HepG2 (cell line): Measurements from ENCODE around the gene LMAN1L. TPM values are rescaled to one million over a fixed set of nuclear protein-coding genes. Genes with fewer than 3 reads are reported as not detected.

ENCODE experiments used
- ATAC-seq: fragments of 200-7000 bp; cut with Tn5 transposase; 3 replicates; pipeline ENCODE4 v1.9.1; 2020; ENCODE audit warnings: mild to moderate bottlenecking, moderate library complexity
- BruUV-seq: library from RNA; stranded (reverse); fragments of 400-500 nt; replicated peaks from 2 replicates; lab custom pipeline; 2021; lab: Mats Ljungman, UMichigan
- CTCF ChIA-PET: fragments of 300-600 bp; formaldehyde crosslinking; extraction: SDS; loops from one replicate; lab custom pipeline; 2021; ENCODE audit warnings: low total read pairs, inconsistent platforms, low intra/inter-chr PET ratio; lab: Yijun Ruan, JAX
- POLR2A ChIA-PET: fragments of 350-600 bp; sonication (Branson Sonifier 250); formaldehyde crosslinking; loops from one replicate; lab custom pipeline; 2020; ENCODE audit warnings: antibody characterized with exemption, inconsistent platforms; lab: Yijun Ruan, JAX
- DNase-seq: peaks from one replicate; pipeline ENCODE4 v3.0.0-alpha.2; 2015; ENCODE audit warnings: low spot score
- FAIRE-seq: peaks from 3 replicates; lab custom pipeline; 2011; peaks lifted over from hg19 to GRCh38; lab: Jason Lieb, UNC
- H2AFZ ChIP-seq: one replicate; pipeline ENCODE4 v1.6.1; 2011; ENCODE audit warnings: low read length, inconsistent platforms
- H3K27ac ChIP-seq: fragments of 300-600 bp; 3 replicates; pipeline ENCODE4 v1.8.0; 2011; ENCODE audit warnings: mixed run types, mild to moderate bottlenecking, mixed read lengths, low read length, inconsistent platforms; ENCODE audit not compliant: insufficient read depth; ENCODE audit errors: extremely low read length
- H3K27me3 ChIP-seq, 2 experiments: fragments of 200-600 bp in 1 of 2; 2 replicates in 1 of 2; 3 replicates in 1 of 2; pipeline versions ENCODE4 v1.6.0 to v1.8.0; 2011; ENCODE audit warnings: low read length in 2 of 2, mild to moderate bottlenecking in 2 of 2, moderate library complexity in 2 of 2, inconsistent platforms in 1 of 2; ENCODE audit not compliant: insufficient read depth in 2 of 2, control insufficient read depth in 1 of 2
- H3K36me3 ChIP-seq, 2 experiments: fragments of 200-600 bp in 1 of 2; replicated peaks in 1 of 2; 2 replicates in 1 of 2; 3 replicates in 1 of 2; pipeline versions ENCODE4 v1.5.1 to v1.8.0; 2011; ENCODE audit warnings: low read length in 2 of 2, inconsistent platforms in 1 of 2; ENCODE audit not compliant: insufficient read depth in 2 of 2, control insufficient read depth in 1 of 2
- H3K4me1 ChIP-seq: 2 replicates; pipeline ENCODE4 v1.5.1; 2012; ENCODE audit warnings: low read length, inconsistent platforms; ENCODE audit not compliant: insufficient read depth
- H3K4me2 ChIP-seq: 2 replicates; pipeline ENCODE4 v1.6.0; 2011; ENCODE audit warnings: low read depth, low read length, inconsistent platforms
- H3K4me3 ChIP-seq, 3 experiments: fragments of 200-600 bp in 1 of 3; sonication (generic), shearing (Covaris generic) in 1 of 3; replicated peaks in 1 of 3; 2 replicates each; pipeline ENCODE4 v1.5.1; 2011 to 2016; ENCODE audit warnings: low read length in 3 of 3, inconsistent platforms in 2 of 3, low read depth in 2 of 3, mild to moderate bottlenecking in 2 of 3, control low read depth in 1 of 3, mixed read lengths in 1 of 3; ENCODE audit not compliant: insufficient read depth in 1 of 3
- H3K79me2 ChIP-seq: one replicate; pipeline ENCODE4 v1.6.1; 2011; ENCODE audit warnings: low read length, inconsistent platforms; ENCODE audit not compliant: insufficient read depth
- H3K9ac ChIP-seq: 2 replicates; pipeline ENCODE4 v1.6.0; 2011; ENCODE audit warnings: mild to moderate bottlenecking, low read depth, low read length, inconsistent platforms; ENCODE audit not compliant: insufficient read depth
- H3K9me3 ChIP-seq: 2 replicates; pipeline ENCODE4 v1.5.1; 2012; ENCODE audit warnings: mild to moderate bottlenecking, low read length
- H4K20me1 ChIP-seq: 2 replicates; pipeline ENCODE4 v1.6.0; 2011; ENCODE audit warnings: inconsistent platforms, mild to moderate bottlenecking, low read length, moderate library complexity; ENCODE audit not compliant: insufficient read depth
- CC2D1A ChIP-seq: sonication (generic); formaldehyde crosslinking; IDR thresholded peaks from 2 replicates; pipeline ENCODE4 v1.8.1; 2023; ENCODE audit warnings: mild to moderate bottlenecking, missing genetic modification reagents
- CHD2 ChIP-seq: IDR thresholded peaks from 2 replicates; pipeline ENCODE4 v1.6.1; 2011; ENCODE audit warnings: low read depth, low read length, improper control_type of control experiment
- HDAC6 ChIP-seq: fragments of 200-600 bp; sonication (generic); IDR thresholded peaks from 2 replicates; pipeline ENCODE4 v1.7.0; 2017; ENCODE audit warnings: mild to moderate bottlenecking, antibody characterized with exemption, low read length, low read depth
- HMGXB4 ChIP-seq, 2 experiments: sonication (generic) in 1 of 2; formaldehyde crosslinking in 1 of 2; IDR thresholded peaks; 2 replicates each; pipeline versions ENCODE4 v1.4.0 to v1.6.1; 2018 to 2020; ENCODE audit warnings: missing genetic modification reagents in 2 of 2, borderline replicate concordance in 1 of 2, low read depth in 1 of 2, mild to moderate bottlenecking in 1 of 2, missing biosample characterization in 1 of 2
- MTA1 ChIP-seq: sonication (generic); formaldehyde crosslinking; IDR thresholded peaks from 2 replicates; pipeline ENCODE4 v1.4.0; 2020; ENCODE audit warnings: missing genetic modification reagents, mild to moderate bottlenecking, borderline replicate concordance
- MTF1 ChIP-seq: sonication (generic); formaldehyde crosslinking; IDR thresholded peaks from 2 replicates; pipeline ENCODE4 v1.5.0; 2020; ENCODE audit warnings: missing genetic modification reagents
- SCMH1 ChIP-seq: sonication (generic); formaldehyde crosslinking; IDR thresholded peaks from 2 replicates; pipeline ENCODE4 v1.9.0; 2021; ENCODE audit warnings: missing genetic modification reagents, mild to moderate bottlenecking, borderline replicate concordance
- ZBTB7A ChIP-seq: sonication (generic); formaldehyde crosslinking; IDR thresholded peaks from 2 replicates; pipeline ENCODE4 v1.8.0; 2022; ENCODE audit warnings: mild to moderate bottlenecking, missing genetic modification reagents
- ZFAT ChIP-seq: sonication (generic); formaldehyde crosslinking; conservative IDR thresholded peaks from 2 replicates; pipeline ENCODE4 v1.8.1; 2023; ENCODE audit warnings: missing genetic modification reagents, inconsistent platforms
- ZNF142 ChIP-seq: sonication (generic); formaldehyde crosslinking; IDR thresholded peaks from 2 replicates; pipeline ENCODE4 v1.4.0; 2020; ENCODE audit warnings: missing genetic modification reagents
- ZNF431 ChIP-seq: sonication (generic); formaldehyde crosslinking; IDR thresholded peaks from 2 replicates; pipeline ENCODE4 v1.9.0; 2022; ENCODE audit warnings: missing genetic modification reagents, low read depth, mild to moderate bottlenecking, borderline replicate concordance
- ZNF703 ChIP-seq: sonication (generic); formaldehyde crosslinking; IDR thresholded peaks from 2 replicates; pipeline ENCODE4 v1.5.1; 2020; ENCODE audit warnings: missing genetic modification reagents, mild to moderate bottlenecking, moderate library complexity, borderline replicate concordance
- ZNF766 ChIP-seq: sonication (generic); formaldehyde crosslinking; IDR thresholded peaks from 2 replicates; pipeline ENCODE4 v1.5.0; 2020; ENCODE audit warnings: missing genetic modification reagents, borderline replicate concordance
- ZSCAN29 ChIP-seq: sonication (generic); formaldehyde crosslinking; conservative IDR thresholded peaks from 2 replicates; pipeline ENCODE4 v1.4.0; 2020; ENCODE audit warnings: mild to moderate bottlenecking, missing genetic modification reagents
- WGBS: methylation state at CpG from one replicate; pipeline ENCODE4 v1.1.6; 2017; ENCODE audit warnings: low lambda C conversion rate; 5-methylcytosine and 5-hydroxymethylcytosine counted together
- in situ Hi-C: cut with HindIII; loops from 2 replicates; pipeline ENCODE4 v1.10.0; 2017; ENCODE audit warnings: low pct_unique_long_range_greater_than_20kb; ENCODE audit not compliant: extremely low pct_ligation_motif_present
- intact Hi-C: fragments of 100-400 bp; cut with micrococcal nuclease; formaldehyde crosslinking; loops from one replicate; pipeline ENCODE4 v1.10.0; 2022; ENCODE audit not compliant: unreplicated experiment
- polyA plus RNA-seq, 8 experiments: library from polyadenylated mRNA; depleted of rRNA in 3 of 8; stranded (reverse) in 7 of 8; unstranded in 1 of 8; fragments of >200 nt; fragmentation: Illumina TruSeq in 4 of 8; extraction: Trizol in 4 of 8; gene quantifications; 2 replicates each; pipeline versions ENCODE4 v1.2.1 to v1.2.3, GENCODE V29; 2011 to 2016; ENCODE audit warnings: low read depth in 4 of 8, missing spikeins in 1 of 8, mixed read lengths in 1 of 8; ENCODE audit not compliant: insufficient read depth in 1 of 8
- total RNA-seq, 5 experiments: library from RNA; depleted of rRNA; stranded (reverse); fragments of >200 nt; fragmentation: Illumina TruSeq; extraction: Trizol; gene quantifications; 2 replicates each; pipeline ENCODE4 v1.2.3, GENCODE V29; 2016; ENCODE audit warnings: low read depth in 1 of 5

Gene LMAN1L
- total and polyA plus RNA-seq, 2 of the 13 experiments (the other 11 are each of a cell fraction or from before 2014, with no cell fraction given) = not detected

GRCh38 chr15:74843891-74844299, 31.3 kb downstream of the LMAN1L start (continued):
- no peak for TF ChIP-seq ZNF703 (CRISPR knock-in tag)
- no peak for TF ChIP-seq ZFAT (CRISPR knock-in tag)
- no peak for TF ChIP-seq HDAC6

- in situ Hi-C loops = no loop called here
- TF ChIP-seq CHD2 (no peak), HMGXB4 (CRISPR knock-in tag; IDR thresholded peaks at IDR 0.05; ENCODE audit: borderline replicate concordance in 1 of 2, low read depth in 1 of 2) (no peak), ZNF142 (CRISPR knock-in tag) (no peak), ZBTB7A (CRISPR knock-in tag) (no peak), MTA1 (no peak), ZSCAN29 (CRISPR knock-in tag) (no peak), SCMH1 (CRISPR knock-in tag) (no peak), ZNF766 (no peak), MTF1 (CRISPR knock-in tag) (no peak), ZNF431 (no peak), CC2D1A (CRISPR knock-in tag) (no peak)
Observed at GRCh38 chr15:74844319-74845207, 31.9 kb downstream of the LMAN1L start.

More at GRCh38 chr15:74844319-74845207, 31.9 kb downstream of the LMAN1L start:
- Histone ChIP-seq H3K9me3 (no peaks in the 10 kb centered on the region), H3K4me3 (no peak overlapping the region), H4K20me1 (no peaks in the 10 kb centered on the region), H3K27me3 (no peaks in the 10 kb centered on the region), H3K4me2 (no peak overlapping the region), H3K27ac (no peak overlapping the region), H3K79me2 (no peaks in the 10 kb centered on the region), H3K36me3 (peaks cover 10 to 33% of the 10 kb centered on the region in 2 experiments; a peak in 4 of 5 replicates), H3K4me1 (peaks cover 22% of the 10 kb centered on the region), H2AFZ (no peak overlapping the region), H3K9ac (no peak overlapping the region)
- FAIRE-seq = no peak
- no peak for DNase-seq
- no peak for ATAC-seq
- ChIA-PET POLR2A (interaction anchor here (1.2 to 1.3 kb wide), 2 partner anchors 45 to 51 kb away, joined by 3 read pairs; partner anchors contain the start of gene MPI), CTCF (no interaction called here)
- intact Hi-C loops = no loop called here
- 94% methylated on average over 8 of the region's 12 CpGs for WGBS
- BruUV-seq = TSS peak; percentile 19
